GM03348 (cell line): ENCODE results near the gene ZNF778.
A peak's percentile ranks its signal among the peaks of the same experiment; 100 is the strongest.

Source experiments
- DNase-seq: peaks from one replicate; pipeline ENCODE4 v3.0.0; 2012; ENCODE audit warnings: low spot score

ZNF778 gene

GRCh38 chr16:89217388-89218191 lies at the start of gene ZNF778:
ZNF778 (plus strand) TSS chr16:89217703; CDS start chr16:89221128, 3,425 bp downstream.
- peak; percentile 95 for DNase-seq

DNA sequence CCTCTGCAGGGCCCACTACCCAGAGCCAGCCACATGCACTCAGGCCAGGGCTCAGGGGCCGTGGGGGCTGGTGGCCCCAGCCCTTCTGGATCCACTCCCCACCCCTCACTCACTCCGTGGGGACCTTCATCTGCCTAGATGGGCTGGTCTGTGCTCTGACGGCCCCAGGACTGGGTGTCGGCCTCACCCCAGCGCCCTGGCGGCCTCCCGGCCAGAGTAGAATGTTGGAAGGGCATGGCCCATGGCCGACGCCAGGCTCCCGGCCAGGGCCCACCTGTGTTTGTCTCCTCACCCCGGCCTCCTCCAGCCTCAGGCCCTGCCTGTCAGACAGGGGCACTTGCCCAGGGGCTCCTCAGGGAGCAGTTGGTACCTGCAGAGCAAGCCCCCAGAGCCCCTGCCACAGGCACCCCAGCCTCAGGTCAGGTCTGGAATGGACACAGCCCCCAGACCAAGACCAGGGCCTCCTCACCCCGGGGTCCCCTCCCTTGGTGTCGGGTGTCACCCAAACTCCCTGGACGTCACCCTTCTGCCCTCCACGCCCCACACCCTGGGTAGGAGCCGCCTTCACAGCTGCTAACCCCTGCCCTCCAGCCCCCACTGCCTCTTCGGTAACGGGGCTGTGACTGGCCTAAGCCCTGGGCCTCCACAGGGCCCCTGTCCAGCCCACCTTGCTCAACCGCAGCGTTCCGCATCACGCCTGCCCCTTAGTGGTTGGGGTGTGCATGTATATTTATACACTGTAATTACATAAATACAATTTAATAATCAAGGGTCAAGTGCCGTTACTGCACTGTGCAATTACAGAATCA lies 48.9 kb upstream of the ZNF778 start:
- DNase-seq: no peak

- no peak for DNase-seq
Measured at GRCh38 chr16:89169778-89170177, 47.7 kb upstream of the ZNF778 start.

DNA sequence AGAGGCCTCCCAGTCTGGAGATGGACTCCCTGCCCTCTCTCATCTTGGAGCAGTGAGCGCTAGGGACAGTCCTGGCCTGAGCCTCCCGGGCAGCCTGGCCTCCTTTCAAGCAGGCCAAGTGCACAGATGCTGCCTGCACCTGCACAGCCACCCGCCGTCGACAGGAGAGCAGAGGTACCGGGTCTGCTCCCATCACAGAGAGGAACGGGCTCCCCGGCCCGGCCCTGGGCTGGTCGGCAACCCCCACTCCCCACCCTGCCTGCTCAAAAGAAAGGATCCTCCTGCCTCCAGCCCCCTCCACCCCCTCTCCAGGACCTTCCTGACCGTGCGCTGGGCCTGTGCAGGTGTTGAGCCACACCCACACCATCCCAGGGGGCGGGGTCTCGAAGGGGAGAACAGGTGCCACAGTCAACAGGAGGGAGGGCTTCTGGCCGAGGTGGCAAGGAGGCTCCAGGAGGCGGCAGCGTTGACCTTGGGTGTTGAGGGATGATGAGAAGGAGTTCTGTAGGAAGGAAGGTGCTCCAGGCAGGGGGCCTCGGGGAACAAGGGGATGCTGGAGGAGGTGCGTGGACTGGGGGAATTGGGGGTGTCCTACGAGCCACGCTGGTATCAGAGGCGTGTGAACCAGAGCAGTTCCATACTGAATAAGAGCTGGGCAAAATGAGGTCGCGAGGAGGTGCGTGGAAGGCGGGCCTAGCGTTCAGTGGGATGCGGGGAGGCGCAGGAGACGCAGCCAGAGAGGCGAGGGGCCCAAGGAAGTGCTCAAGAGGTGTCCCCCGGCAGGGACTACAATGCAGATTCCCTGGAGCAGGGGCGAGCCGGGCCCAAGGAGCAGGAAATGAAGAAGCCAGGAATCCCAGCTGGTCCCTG lies 46.9 kb upstream of the ZNF778 start:
- DNase-seq: no peak

DNA sequence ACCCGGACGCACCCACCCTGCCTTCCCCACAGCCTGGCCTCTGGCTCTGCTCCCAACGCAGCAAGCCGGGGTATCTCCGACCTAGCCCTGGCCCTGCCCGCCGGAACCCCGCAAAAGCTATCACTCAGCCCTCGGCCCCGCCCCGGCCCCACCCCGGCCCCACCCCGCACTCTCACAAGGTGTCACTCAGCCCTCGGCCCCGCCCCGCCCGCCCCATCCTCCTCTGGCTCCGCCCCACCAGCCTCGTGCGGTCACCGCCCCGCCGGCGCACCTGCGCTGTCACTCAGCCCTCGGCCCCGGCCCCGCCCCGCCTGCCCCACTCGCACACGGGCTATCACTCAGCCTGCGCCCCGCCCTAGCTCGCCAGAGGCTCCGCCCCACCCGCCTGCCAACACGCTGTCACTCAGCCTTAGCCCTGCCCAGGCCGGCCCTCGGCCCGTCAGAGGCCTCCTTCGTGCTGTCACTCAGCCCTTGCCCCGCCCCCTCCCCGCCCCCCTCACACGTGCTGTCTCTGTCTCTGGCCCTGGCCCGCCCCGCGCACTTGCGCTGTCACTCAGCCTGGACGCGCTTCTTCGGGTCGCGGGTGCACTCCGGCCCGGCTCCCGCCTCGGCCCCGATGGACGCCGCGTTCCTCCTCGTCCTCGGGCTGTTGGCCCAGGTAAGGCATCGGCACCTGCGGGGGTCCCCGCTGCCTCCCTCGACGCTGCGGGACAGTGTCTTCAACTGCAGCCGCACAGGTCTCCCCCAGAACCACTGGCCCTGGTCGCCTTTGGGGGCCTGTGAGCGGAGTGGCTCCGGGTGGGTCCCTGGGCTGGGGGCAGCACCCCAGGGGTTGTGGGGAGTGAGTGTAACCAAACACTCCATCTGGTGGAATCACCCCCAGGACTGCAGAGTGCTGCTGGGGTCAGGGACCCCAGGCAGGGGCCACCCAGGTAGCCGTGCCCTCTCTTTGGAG lies 46.0 kb upstream of the ZNF778 start, which contains the start of gene CDH15:
TSS of gene CDH15 (plus strand) at position 533 of the 955 bp plus-strand sequence. CDS start at position 617, 84 bp downstream.
- peak; percentile 97 for DNase-seq

GRCh38 chr16:89172171-89172527 lies 45.4 kb upstream of the ZNF778 start:
- no peak for DNase-seq

GRCh38 chr16:89172528-89173173 lies 44.9 kb upstream of the ZNF778 start:
- DNase-seq: no peak

DNA sequence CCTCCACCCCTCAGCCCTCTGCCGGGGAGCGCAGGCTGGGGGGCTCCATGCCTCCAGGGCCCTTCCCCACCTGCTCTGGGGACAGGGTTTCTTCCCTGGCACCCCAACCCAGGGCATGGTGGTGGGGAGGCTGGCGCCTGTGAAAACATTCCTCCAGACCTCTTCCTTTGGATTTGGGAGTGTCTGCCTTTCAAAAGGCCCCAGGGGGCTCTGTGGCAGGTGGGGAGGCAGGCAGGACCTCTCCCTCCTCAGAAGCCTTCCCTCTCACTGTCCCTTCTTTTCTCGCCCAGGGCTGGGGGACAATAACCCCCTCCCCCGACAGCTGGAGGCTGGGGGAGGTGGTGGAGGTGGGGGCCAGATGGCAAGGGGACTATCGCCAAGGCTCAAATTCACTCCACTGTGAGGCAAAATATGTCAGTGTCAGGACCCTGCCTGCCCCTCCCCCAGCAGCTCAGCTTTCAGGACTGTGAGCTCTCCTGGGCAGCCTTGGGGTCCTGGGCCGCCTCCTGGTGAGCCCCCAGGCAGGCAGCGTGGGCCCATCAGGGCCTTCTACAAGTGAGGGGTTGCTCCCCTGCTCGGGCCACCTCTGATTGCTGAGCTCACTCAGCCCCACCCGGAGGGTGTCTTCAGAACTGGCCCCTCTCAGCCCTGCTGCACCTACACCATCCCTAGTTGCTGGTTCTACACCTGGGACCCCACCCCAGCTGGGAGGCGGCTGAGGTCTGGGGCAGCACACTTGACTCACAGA lies 44.2 kb upstream of the ZNF778 start:
- no peak for DNase-seq

GRCh38 chr16:89174055-89174827 lies 43.3 kb upstream of the ZNF778 start:
- DNase-seq: no peak

- no peak for DNase-seq
Measured at GRCh38 chr16:89174877-89175276, 42.6 kb upstream of the ZNF778 start.

DNA sequence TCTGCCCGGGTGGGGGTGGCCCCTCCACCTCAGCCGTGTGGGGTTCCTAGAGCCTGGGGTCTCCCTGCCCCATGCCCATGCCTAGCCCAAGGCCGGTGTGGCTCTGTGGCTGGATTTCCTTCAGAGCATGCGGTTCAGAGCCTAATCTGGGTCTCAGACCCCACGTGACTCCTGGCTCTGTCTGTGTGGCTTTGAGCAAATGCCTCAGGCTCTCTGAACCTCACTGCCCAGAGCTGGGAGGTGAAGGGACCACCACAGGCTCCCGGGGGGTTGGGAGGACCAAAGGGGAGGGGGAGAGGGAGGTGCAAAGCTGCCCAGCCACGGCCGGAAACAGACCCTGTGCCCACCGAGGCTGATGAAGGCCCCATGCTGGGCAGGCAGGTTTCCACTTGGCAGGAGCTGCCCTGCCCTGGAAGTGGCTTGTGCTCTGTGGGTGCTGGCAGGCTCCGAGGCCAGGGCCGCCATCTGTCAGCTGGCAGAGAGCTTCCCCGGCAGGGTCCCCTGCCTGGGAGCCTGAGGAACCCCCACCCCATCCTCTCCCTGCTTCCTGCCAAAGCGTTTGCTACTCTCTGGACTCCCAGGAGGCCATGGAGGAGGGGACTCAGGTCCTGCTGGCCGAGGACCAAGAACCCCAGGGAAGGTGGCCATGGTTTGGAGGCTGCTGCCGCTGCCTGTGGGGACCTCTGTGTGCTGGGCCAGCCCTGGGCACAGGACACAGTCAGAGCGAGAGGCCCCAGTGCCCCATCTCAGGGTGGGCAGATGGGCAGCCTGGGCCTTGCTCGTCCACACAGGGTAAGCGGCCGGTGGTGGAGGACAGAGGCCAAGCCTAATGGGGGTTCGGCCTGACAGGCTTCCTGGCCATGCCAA lies 42.0 kb upstream of the ZNF778 start:
- no peak for DNase-seq

DNA sequence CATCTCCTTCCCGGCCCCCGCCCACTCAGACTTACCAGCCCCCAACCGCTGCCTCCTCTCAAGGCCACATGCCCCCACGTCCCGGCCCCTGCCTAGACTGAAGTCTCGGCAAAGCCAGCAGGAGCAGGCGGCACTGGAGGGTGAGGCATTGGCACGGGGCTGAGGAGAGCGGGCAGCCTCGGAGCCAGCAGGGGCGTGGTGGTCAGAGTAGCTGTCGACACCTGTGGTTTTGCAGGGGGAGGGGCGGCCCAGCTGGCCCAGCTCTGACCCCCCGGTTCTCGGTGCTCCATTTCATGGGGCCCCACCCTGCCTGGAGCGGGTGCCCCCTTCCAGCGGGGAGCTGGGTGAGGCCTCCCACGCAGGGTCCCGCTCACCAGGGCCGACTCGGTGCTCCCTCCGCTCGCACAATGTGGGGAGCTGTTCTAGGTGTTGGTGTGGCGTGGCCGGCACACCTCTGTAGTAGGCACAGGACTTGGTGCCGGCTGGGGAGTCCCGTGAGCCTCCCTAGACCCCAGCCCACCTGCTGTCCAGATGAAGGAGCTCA lies 41.3 kb upstream of the ZNF778 start:
- DNase-seq: no peak

DNA sequence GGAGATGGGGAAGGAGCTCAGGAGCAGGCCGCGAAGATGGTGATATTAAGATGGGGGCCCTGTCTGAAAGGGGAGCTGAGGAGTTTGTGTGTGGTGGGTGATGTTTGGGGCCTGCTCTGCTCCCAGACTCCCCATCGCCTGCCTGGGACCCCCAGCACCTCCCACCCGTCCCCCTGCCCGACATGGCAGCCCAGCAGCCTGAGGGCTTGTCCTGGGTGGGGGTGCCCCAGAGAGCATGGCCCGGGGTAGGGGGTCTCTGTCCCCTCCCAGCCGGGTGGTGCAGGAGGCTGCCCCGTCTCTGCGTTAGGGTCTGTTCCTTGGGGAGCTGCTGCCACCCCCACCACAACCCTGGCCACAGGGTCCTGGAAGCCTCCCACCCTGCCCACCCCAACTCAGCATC lies 40.8 kb upstream of the ZNF778 start:
- no peak for DNase-seq

- no peak for DNase-seq
Measured at GRCh38 chr16:89177501-89177900, 40.0 kb upstream of the ZNF778 start.

DNA sequence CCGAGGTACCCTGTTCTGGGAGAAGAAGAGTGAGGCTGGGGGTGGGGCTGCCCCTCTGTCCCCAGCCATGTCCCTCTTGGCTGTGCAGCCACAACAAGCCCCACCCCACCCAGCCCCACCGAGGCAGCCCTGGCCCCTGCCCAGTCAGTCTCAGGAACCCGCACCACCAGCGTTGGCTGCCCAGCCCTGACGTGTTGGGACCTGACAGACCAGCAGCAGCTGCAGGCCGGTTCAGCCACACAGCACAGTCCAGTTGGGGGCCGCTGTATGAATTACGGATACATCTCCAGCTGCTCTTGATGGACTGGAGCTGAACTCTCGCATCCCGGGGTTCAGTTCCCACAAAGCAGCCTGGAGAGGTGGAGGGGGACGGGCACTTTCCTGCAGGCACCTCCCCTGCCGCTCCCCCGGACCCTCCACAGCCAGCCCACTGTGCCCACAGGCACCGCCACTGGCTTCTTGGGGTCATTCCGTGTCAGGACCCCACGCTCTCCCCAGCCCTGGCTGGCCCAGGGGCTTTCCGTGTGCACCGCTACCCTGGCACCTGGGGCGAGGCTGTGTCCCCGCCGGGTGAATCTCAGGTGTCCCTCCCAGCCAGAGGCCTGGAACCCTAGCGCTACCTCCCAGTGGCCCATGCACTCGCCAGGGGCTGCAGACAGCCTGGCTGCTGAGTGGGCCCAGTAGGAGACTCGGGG lies 38.9 kb upstream of the ZNF778 start:
- DNase-seq: no peak

- no peak for DNase-seq
Measured at GRCh38 chr16:89179148-89179484, 38.4 kb upstream of the ZNF778 start.

- no peak for DNase-seq
Measured at GRCh38 chr16:89179656-89180315, 37.7 kb upstream of the ZNF778 start.
